ENCODE measurements around the gene P4HA2. TPM values are rescaled to one million over a fixed set of nuclear protein-coding genes. Genes with fewer than 3 reads are reported as not detected.
A peak's percentile ranks its signal among the peaks of the same experiment; 100 is the strongest.

P4HA2 gene
- total RNA-seq, 1 donor from 2014 or later, result 49.5 TPM

- no peak overlapping the region for H3K4me3 Mint-ChIP-seq
- no peak for DNase-seq
Observed at GRCh38 chr5:132199116-132199680, 28.5 kb downstream of the P4HA2 start.

GRCh38 chr5:132198571-132198970, 29.1 kb downstream of the P4HA2 start:
- Mint-ChIP-seq H3K9me3 (no peaks in the 10 kb centered on the region), H3K36me3 (ENCODE audit: low read depth) (peaks cover 47% of the 10 kb centered on the region), H3K27me3 (no peaks in the 10 kb centered on the region), H3K27ac (no peak overlapping the region), H3K4me1 (peaks cover 8% of the 10 kb centered on the region), H3K4me3 (no peak overlapping the region)
- intact Hi-C loops (cut with micrococcal nuclease), result no loop called here
- DNase-seq, result no peak

More at GRCh38 chr5:132199116-132199680, 28.5 kb downstream of the P4HA2 start:
- Mint-ChIP-seq H3K27me3 (no peaks in the 10 kb centered on the region), H3K36me3 (ENCODE audit: low read depth) (peaks cover 46% of the 10 kb centered on the region), H3K27ac (no peak overlapping the region), H3K9me3 (no peaks in the 10 kb centered on the region), H3K4me1 (peaks cover 9% of the 10 kb centered on the region)
- intact Hi-C loops (cut with micrococcal nuclease), result no loop called here

- H3K4me1 Mint-ChIP-seq, result peaks cover 2% of the 10 kb centered on the region
- peaks cover 44% of the 10 kb centered on the region for H3K36me3 Mint-ChIP-seq (ENCODE audit: low read depth)
- intact Hi-C loops (cut with micrococcal nuclease), result no loop called here
- no peaks in the 10 kb centered on the region for H3K9me3 Mint-ChIP-seq
- no peaks in the 10 kb centered on the region for H3K27me3 Mint-ChIP-seq
- H3K27ac Mint-ChIP-seq, result no peak overlapping the region
- no peak overlapping the region for H3K4me3 Mint-ChIP-seq
- no peak for DNase-seq
Observed at GRCh38 chr5:132195727-132196126, 31.9 kb downstream of the P4HA2 start.

- H3K4me1 Mint-ChIP-seq, result peaks cover 5% of the 10 kb centered on the region
- H3K9me3 Mint-ChIP-seq, result peaks cover 3% of the 10 kb centered on the region
- peaks cover 3% of the 10 kb centered on the region for H3K27me3 Mint-ChIP-seq
- no peak overlapping the region for H3K4me3 Mint-ChIP-seq
- peaks cover 40% of the 10 kb centered on the region for H3K36me3 Mint-ChIP-seq (ENCODE audit: low read depth)
- intact Hi-C loops (cut with micrococcal nuclease), result no loop called here
- peak; percentile 29 for DNase-seq
- no peak overlapping the region for H3K27ac Mint-ChIP-seq
Observed at GRCh38 chr5:132193165-132193694, 34.4 kb downstream of the P4HA2 start.

- Mint-ChIP-seq H3K4me1 (peaks cover 4% of the 10 kb centered on the region), H3K36me3 (ENCODE audit: low read depth) (peaks cover 27% of the 10 kb centered on the region), H3K9me3 (peaks cover 3% of the 10 kb centered on the region), H3K27ac (no peak overlapping the region), H3K4me3 (no peak overlapping the region), H3K27me3 (peaks cover 3% of the 10 kb centered on the region)
- intact Hi-C loops (cut with micrococcal nuclease), result no loop called here
- peak; percentile 68 for DNase-seq
Observed at GRCh38 chr5:132190161-132190817, 37.4 kb downstream of the P4HA2 start.

- H3K9me3 Mint-ChIP-seq, result peaks cover 7% of the 10 kb centered on the region
- intact Hi-C loops (cut with micrococcal nuclease), result no loop called here
- H3K4me3 Mint-ChIP-seq, result no peak overlapping the region
- peaks cover 15% of the 10 kb centered on the region for H3K4me1 Mint-ChIP-seq
- no peak for DNase-seq
- H3K27me3 Mint-ChIP-seq, result peaks cover 3% of the 10 kb centered on the region
- peaks cover 11% of the 10 kb centered on the region for H3K36me3 Mint-ChIP-seq (ENCODE audit: low read depth)
- H3K27ac Mint-ChIP-seq, result no peak overlapping the region
Observed at GRCh38 chr5:132184588-132184987, 43.1 kb downstream of the P4HA2 start.

- H3K4me3 Mint-ChIP-seq, result no peak overlapping the region
- H3K36me3 Mint-ChIP-seq (ENCODE audit: low read depth), result peaks cover 9% of the 10 kb centered on the region
- peaks cover under 1% of the 10 kb centered on the region for H3K27me3 Mint-ChIP-seq
- H3K27ac Mint-ChIP-seq, result no peak overlapping the region
- intact Hi-C loops (cut with micrococcal nuclease), result no loop called here
- peaks cover 20% of the 10 kb centered on the region for H3K4me1 Mint-ChIP-seq
- peaks cover 5% of the 10 kb centered on the region for H3K9me3 Mint-ChIP-seq
- DNase-seq, result no peak
Observed at GRCh38 chr5:132183723-132184122, 43.9 kb downstream of the P4HA2 start.

GRCh38 chr5:132182359-132183040, 45.2 kb downstream of the P4HA2 start:
- H3K4me3 Mint-ChIP-seq, result no peak overlapping the region
- no peaks in the 10 kb centered on the region for H3K27me3 Mint-ChIP-seq
- H3K4me1 Mint-ChIP-seq, result peaks cover 26% of the 10 kb centered on the region
- H3K27ac Mint-ChIP-seq, result no peak overlapping the region
- H3K36me3 Mint-ChIP-seq (ENCODE audit: low read depth), result peaks cover 9% of the 10 kb centered on the region
- intact Hi-C loops (cut with micrococcal nuclease), result no loop called here
- peaks cover 5% of the 10 kb centered on the region for H3K9me3 Mint-ChIP-seq
- no peak for DNase-seq

- intact Hi-C loops (cut with micrococcal nuclease), result no loop called here
- Mint-ChIP-seq H3K4me1 (peaks cover 37% of the 10 kb centered on the region), H3K27me3 (no peaks in the 10 kb centered on the region), H3K4me3 (no peak overlapping the region), H3K9me3 (peaks cover 5% of the 10 kb centered on the region), H3K36me3 (ENCODE audit: low read depth) (peaks cover 13% of the 10 kb centered on the region), H3K27ac (no peak overlapping the region)
- DNase-seq, result peak; percentile 55
Observed at GRCh38 chr5:132181011-132181629, 46.5 kb downstream of the P4HA2 start.

GRCh38 chr5:132180134-132180745, 47.4 kb downstream of the P4HA2 start:
- Mint-ChIP-seq H3K27me3 (no peaks in the 10 kb centered on the region), H3K4me1 (peaks cover 37% of the 10 kb centered on the region), H3K36me3 (ENCODE audit: low read depth) (peaks cover 13% of the 10 kb centered on the region), H3K9me3 (peaks cover 5% of the 10 kb centered on the region), H3K27ac (peak overlapping the region; percentile 58), H3K4me3 (peak overlapping the region; percentile 26)
- peak; percentile 73 for DNase-seq
- intact Hi-C loops (cut with micrococcal nuclease), result no loop called here

- Mint-ChIP-seq H3K27ac (peak overlapping the region; percentile 58), H3K9me3 (peaks cover 5% of the 10 kb centered on the region), H3K27me3 (no peaks in the 10 kb centered on the region), H3K36me3 (ENCODE audit: low read depth) (peaks cover 10% of the 10 kb centered on the region), H3K4me1 (peaks cover 37% of the 10 kb centered on the region), H3K4me3 (no peak overlapping the region)
- intact Hi-C loops (cut with micrococcal nuclease), result loop anchor here (1.0 kb wide), 1 partner anchor 115 kb away; no protein-coding TSS in a partner anchor
- DNase-seq, result no peak
Observed at GRCh38 chr5:132179405-132179804, 48.2 kb downstream of the P4HA2 start.

GRCh38 chr5:132177691-132178149, 49.9 kb downstream of the P4HA2 start:
- Mint-ChIP-seq H3K27me3 (peaks cover 5% of the 10 kb centered on the region), H3K4me1 (peaks cover 33% of the 10 kb centered on the region), H3K36me3 (ENCODE audit: low read depth) (peaks cover 4% of the 10 kb centered on the region), H3K9me3 (no peaks in the 10 kb centered on the region), H3K27ac (peak overlapping the region; percentile 27), H3K4me3 (no peak overlapping the region)
- intact Hi-C loops (cut with micrococcal nuclease), result loop anchor here (1.0 to 2.0 kb wide), 4 partner anchors 61 to 79 kb away; no protein-coding TSS in a partner anchor
- no peak for DNase-seq

- Mint-ChIP-seq H3K27me3 (peaks cover 8% of the 10 kb centered on the region), H3K9me3 (no peaks in the 10 kb centered on the region), H3K4me3 (peak overlapping the region; percentile 71), H3K4me1 (peaks cover 33% of the 10 kb centered on the region), H3K36me3 (ENCODE audit: low read depth) (peaks cover 4% of the 10 kb centered on the region), H3K27ac (peak overlapping the region; percentile 80)
- intact Hi-C loops (cut with micrococcal nuclease), result loop anchor here (1.0 to 2.0 kb wide), 4 partner anchors 62 to 78 kb away; no protein-coding TSS in a partner anchor
- no peak for DNase-seq
Observed at GRCh38 chr5:132176987-132177386, 50.7 kb downstream of the P4HA2 start.
